Midbrain (tissue), 1 donor: ENCODE data around the gene EDNRA.

Experiments used
- DNase-seq: peaks from one replicate; lab custom pipeline; 2025; lab: John Stamatoyannopoulos, UW

The EDNRA gene

DNA sequence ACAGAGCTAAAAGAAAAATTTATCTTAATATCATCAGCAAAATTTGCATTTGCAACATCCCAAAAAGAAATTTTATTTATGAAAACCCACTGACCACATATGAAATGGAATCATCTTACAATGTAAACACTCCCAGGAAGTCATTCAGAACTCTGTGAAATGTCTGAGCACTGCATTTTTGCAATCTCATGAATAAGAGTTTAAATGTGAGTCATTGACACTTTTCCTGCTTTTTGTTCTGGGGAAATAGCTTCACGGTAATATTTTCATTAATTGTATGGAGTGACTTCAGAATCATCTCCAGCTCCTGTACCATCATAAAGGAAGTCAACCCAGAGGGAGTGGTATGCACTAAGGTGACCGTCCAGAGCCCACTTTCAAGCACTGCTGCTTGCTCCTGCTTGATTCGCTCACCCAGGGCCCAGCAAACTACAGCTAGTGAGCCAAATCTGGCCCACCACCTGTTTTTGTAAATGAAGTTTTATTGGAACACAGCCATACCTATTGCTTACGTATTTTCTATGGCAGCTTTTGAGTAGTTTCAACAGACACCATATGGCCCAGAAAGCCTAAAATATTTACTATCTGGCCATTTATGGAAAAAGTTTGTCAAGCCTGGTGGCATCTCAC, 17.2 kb downstream of the EDNRA start:
- no peak for DNase-seq

DNA sequence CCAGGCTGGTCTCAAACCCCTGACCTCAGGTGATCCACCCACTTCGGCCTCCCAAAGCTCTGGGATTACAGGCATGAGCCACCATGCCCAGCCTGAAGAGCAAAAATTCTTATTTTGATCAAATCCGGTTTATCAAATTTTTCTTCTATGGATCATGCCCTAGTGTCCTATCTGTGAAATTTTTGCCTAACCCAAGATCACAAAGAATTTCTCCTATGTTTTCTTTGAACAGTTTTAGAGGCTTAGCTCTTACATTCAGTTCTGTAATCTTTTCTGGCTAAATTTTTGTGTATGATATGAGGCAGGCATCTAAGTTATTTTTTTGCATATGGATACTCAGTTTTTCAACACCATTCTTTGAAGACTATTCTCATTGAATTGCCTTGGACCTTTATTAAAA, 27.4 kb downstream of the EDNRA start:
- DNase-seq: no peak

- DNase-seq: no peak
Observed at GRCh38 chr4:147509386-147509785, 28.5 kb downstream of the EDNRA start.

- no peak for DNase-seq
Observed at GRCh38 chr4:147510962-147511668, 30.2 kb downstream of the EDNRA start.

DNA sequence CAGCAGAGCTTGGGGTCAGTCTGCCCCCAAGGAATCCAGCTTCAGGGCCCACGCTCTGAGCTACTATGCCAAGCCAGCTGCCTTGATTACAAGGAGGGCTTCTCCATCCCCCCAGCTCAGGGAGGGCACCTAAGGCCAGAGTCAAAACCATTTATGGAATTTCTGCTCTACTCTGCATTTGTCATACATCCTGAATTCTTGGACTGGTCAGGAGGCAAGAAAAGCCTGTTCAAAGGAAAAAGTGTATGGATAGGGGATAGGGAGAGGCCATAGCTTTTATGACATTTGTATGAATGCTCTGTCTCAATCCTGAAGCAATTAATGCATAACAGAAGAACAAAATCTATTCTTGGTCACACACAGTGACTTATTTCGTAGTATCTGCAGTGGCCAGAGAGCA, 32.2 kb downstream of the EDNRA start:
- DNase-seq: no peak

- no peak for DNase-seq
Observed at GRCh38 chr4:147513952-147514351, 33.1 kb downstream of the EDNRA start.

DNA sequence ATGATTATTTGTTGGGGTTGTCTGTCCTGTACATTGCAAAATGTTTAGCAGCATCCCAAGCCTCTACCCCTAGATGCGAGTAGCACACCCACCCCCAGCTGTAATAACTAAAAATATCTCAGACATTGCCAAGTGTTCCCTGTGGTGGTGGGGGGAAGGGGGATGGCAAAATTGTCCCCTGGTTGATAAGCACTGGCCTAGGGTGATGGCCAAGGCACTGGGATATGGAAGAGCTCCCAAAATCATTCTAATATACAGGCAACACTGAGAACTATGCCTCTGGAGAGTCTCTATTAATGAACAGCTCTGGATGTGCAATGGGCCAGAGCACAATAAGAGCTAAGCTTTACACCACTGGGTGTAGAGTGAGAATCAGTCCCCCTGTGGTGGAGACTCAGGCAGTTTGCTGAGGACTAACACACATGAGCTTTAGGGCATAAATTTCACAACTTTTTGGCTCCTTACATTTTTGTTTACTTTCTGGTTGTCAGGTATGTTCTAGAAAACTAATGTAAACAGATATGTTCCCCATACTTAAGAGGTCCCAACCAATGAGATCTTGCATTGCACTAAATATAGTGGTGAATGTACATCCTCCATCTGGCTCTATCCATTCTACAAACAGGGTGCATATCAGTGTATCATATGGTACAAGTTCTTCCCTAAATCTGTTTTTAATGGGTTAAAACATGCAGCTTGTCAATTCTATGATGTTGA, 34.5 kb downstream of the EDNRA start:
- no peak for DNase-seq

DNA sequence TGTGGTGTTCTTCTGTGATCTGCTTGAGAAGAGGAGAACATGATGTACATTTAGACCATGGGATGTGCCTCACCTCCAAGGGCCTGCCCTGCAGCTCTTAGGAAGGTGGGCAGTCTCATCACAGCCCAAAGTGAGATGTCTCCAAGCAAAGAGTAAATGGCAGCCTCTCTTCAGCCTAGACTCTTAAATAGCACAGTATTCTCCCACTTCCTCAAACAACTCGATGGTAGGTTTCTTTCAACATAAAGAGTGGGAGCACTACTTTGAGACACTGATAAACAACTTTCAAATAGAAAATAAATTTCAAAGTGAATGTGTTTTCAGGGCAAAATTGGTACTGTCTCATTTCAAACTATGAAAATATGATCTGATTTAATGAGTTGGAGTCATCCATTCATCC, 35.2 kb downstream of the EDNRA start:
- no peak for DNase-seq

GRCh38 chr4:147518086-147518485, 37.2 kb downstream of the EDNRA start:
- no peak for DNase-seq

GRCh38 chr4:147518846-147519767, 38.2 kb downstream of the EDNRA start:
- peak; percentile 69 for DNase-seq

- no peak for DNase-seq
Observed at GRCh38 chr4:147524601-147525000, 43.7 kb downstream of the EDNRA start.

GRCh38 chr4:147525494-147526271, 44.8 kb downstream of the EDNRA start:
- no peak for DNase-seq

- no peak for DNase-seq
Observed at GRCh38 chr4:147526272-147526654, 45.4 kb downstream of the EDNRA start.

DNA sequence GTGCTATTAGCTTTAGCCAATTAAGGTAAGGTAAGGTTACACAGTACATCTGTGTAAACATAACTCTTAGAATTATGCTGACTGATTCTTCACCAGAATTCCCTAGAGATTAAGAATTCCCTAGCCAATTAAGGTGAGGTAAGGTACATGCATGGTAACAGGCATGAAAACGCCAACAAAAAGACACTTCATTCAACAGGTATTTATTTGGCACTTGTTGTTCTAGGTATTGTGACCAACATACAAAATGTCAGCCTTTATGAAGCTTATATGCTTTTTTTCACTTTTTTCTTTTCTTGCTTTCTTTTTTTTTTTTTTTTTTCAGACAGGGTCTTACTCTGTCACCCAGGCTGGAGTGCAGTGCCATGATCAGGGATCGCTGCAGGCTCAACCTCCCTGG, 47.2 kb downstream of the EDNRA start:
- no peak for DNase-seq

DNA sequence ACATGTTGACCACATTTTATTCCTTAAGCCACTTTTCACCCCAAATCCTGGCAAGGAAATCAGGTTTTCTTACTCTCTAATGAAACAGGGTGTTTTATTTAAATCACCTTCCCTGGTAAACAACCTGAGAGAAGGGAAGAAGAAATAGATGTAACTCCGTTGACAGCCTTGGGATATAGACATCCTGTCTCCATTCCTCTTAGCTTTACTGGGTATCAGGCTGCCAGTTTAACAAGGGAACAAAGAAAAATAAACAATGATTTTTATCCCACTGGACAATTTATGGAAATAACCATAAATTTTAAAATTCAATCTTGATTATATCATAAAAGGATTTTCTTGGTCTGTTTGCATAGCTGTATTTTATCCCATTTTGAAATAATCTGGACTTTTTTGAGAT, 49.2 kb downstream of the EDNRA start:
- DNase-seq: no peak

- no peak for DNase-seq
Observed at GRCh38 chr4:147530723-147531122, 49.8 kb downstream of the EDNRA start.

DNA sequence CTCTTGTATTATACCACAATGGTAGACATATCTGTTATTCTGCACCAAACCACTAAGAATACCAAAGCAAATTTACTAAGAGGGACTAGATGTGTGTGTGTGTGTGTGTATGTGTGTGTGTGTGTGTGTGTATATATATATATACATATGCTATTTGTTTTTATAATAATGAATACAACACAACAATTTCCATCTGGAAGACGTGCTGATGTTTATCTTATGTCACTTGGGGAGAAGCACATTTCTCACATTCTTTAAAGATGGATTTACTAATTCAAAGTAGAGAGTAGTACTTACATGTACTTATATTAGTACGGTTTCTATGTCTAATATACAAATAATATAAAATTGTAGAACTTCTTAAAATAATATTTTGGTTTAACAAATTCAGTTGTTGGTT, 52.0 kb downstream of the EDNRA start:
- DNase-seq: no peak

DNA sequence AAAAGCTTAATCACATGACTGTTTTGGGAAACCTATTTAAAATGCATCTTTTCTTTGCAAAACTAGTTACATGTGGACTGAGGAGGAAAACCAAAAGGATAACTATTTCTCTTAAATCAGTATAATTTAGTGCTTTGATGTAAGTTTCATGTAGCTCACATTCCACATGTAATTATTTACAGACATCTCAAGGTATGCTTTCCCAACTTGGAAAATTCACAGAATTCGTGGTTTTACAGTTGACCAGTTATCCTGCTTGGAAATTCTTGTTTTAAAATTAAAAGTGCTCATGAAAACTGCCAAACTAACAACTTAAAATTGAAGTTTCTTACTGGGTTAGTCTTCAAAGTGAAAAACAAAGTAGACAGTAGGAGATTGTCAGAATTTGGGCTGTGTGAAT, 52.4 kb downstream of the EDNRA start:
- no peak for DNase-seq

DNA sequence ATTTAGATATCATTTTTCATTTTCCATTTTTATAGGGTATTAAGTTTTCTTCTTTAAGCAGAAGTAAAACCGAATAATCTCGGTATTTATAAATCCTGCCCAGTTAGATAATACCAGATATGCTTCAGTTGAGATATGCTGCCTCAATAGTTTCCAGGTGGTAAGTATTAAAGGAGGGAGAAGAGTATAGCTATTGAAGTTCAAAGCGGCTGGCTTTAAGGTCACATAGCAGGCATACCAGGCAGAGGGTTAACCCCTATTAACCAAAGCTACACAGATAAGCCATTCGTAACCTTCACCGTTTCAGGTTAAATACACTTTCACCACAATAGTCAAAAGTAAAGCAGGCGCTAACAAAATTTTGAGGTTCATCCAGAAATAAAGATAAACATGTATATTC, 54.2 kb downstream of the EDNRA start:
- DNase-seq: no peak

DNA sequence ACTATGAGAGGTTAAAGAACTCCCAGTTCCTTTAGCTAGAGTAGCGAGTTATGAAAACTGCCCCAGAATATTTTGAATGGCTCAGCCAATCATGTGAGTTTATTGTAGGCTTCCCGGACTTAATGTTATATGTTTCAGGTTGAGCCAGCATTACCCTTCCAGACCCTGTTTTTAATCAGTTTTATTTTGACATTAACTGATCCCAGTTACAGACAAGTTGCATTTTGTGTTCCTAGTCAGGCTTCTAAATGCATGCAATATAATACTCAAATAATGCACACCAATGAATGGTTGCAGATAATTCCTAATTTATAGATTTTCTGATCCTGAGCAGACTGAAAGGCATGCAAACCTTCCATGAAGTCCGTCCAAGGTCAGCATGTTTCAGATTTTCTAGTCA, 57.8 kb downstream of the EDNRA start:
- DNase-seq: no peak

- DNase-seq: no peak
Observed at GRCh38 chr4:147539959-147540358, 59.1 kb downstream of the EDNRA start.
